Measurements from ENCODE around the gene TUBA4B.

DNA sequence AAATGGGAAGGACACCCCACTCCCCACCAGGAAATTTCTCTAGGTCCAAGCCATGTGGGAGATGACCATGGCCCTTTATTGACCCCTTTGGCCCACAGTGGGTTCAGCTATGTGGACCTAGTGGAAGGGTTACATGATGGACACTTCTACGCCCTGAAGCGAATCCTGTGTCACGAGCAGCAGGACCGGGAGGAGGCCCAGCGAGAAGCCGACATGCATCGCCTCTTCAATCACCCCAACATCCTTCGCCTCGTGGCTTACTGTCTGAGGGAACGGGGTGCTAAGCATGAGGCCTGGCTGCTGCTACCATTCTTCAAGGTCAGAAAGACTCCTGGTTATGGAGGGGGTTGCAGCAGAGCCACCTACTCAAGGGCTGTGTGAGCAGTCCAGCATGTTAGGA, 6.5 kb upstream of the TUBA4B start:
- TF ChIP-seq, protein P1, sequence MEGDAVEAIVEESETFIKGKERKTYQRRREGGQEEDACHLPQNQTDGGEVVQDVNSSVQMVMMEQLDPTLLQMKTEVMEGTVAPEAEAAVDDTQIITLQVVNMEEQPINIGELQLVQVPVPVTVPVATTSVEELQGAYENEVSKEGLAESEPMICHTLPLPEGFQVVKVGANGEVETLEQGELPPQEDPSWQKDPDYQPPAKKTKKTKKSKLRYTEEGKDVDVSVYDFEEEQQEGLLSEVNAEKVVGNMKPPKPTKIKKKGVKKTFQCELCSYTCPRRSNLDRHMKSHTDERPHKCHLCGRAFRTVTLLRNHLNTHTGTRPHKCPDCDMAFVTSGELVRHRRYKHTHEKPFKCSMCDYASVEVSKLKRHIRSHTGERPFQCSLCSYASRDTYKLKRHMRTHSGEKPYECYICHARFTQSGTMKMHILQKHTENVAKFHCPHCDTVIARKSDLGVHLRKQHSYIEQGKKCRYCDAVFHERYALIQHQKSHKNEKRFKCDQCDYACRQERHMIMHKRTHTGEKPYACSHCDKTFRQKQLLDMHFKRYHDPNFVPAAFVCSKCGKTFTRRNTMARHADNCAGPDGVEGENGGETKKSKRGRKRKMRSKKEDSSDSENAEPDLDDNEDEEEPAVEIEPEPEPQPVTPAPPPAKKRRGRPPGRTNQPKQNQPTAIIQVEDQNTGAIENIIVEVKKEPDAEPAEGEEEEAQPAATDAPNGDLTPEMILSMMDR (IDR thresholded peaks at IDR 0.05), result no peak
- no peak for TF ChIP-seq POLR2A (IDR thresholded peaks at IDR 0.05)

Data from prostate gland (tissue), 2 donors.